H1 (cell line): ENCODE measurements around the gene DCAF15. TPM values are rescaled to one million over a fixed set of nuclear protein-coding genes. Genes with fewer than 3 reads are reported as not detected.

Experiments used
- CTCF ChIA-PET: fragments of 300-600 bp; sonication (Branson Sonifier 250); formaldehyde crosslinking; loops from one replicate; lab custom pipeline; 2021; ENCODE audit not compliant: partially characterized antibody; lab: Charles Lee
- POLR2A ChIA-PET: fragments of 300-600 bp; sonication (Branson Sonifier 250); formaldehyde crosslinking; loops from one replicate; lab custom pipeline; 2021; ENCODE audit warnings: inconsistent platforms; ENCODE audit not compliant: partially characterized antibody; lab: Charles Lee
- DNase-seq, 2 experiments: peaks; one replicate each; pipeline versions ENCODE4 v3.0.0 to v3.0.0-alpha.2; 2010 to 2022; ENCODE audit warnings: low spot score in 2 of 2, low read depth in 1 of 2, mixed read lengths in 1 of 2
- FAIRE-seq: peaks from 2 replicates; lab custom pipeline; 2011; peaks lifted over from hg19 to GRCh38; lab: Jason Lieb, UNC
- H2AFZ ChIP-seq: 2 replicates; pipeline ENCODE4 v1.8.1; 2012; ENCODE audit warnings: low read length, inconsistent platforms
- H2AK5ac ChIP-seq: 2 replicates; pipeline ENCODE4 v1.6.1; 2013; ENCODE audit warnings: low read depth, low read length
- H2BK120ac ChIP-seq: replicated peaks from 2 replicates; pipeline ENCODE3; 2013; ENCODE audit warnings: low read depth, low read length, inconsistent platforms
- H2BK12ac ChIP-seq: 2 replicates; pipeline ENCODE4 v1.6.1; 2013; ENCODE audit warnings: low read depth, low read length
- H2BK15ac ChIP-seq: 2 replicates; pipeline ENCODE4 v1.6.1; 2013; ENCODE audit warnings: low read length
- H2BK20ac ChIP-seq: 2 replicates; pipeline ENCODE4 v1.6.1; 2013; ENCODE audit warnings: low read length
- H2BK5ac ChIP-seq: 2 replicates; pipeline ENCODE4 v1.6.1; 2013; ENCODE audit warnings: low read depth, low read length
- H3K14ac ChIP-seq: 2 replicates; pipeline ENCODE4 v1.6.1; 2013; ENCODE audit warnings: inconsistent platforms; ENCODE audit not compliant: insufficient read length
- H3K18ac ChIP-seq: 2 replicates; pipeline ENCODE4 v1.6.1; 2013; ENCODE audit warnings: low read length; ENCODE audit errors: extremely low read depth
- H3K23ac ChIP-seq: 2 replicates; pipeline ENCODE4 v1.6.1; 2013; ENCODE audit warnings: inconsistent platforms; ENCODE audit not compliant: insufficient read length
- H3K23me2 ChIP-seq: 2 replicates; pipeline ENCODE4 v1.6.1; 2013; ENCODE audit warnings: low read depth, low read length
- H3K27ac ChIP-seq: 2 replicates; pipeline ENCODE4 v1.6.1; 2011; ENCODE audit warnings: low read depth, low read length, inconsistent platforms
- H3K27me3 ChIP-seq, 4 experiments: replicated peaks in 1 of 4; 1 replicate in 1 of 4; 2 replicates in 3 of 4; pipeline versions ENCODE4 v1.6.1 to v1.8.1; 2011 to 2013; ENCODE audit warnings: low read length in 3 of 4, mild to moderate bottlenecking in 3 of 4, inconsistent platforms in 2 of 4, mixed read lengths in 2 of 4, moderate library complexity in 1 of 4; ENCODE audit not compliant: control insufficient read depth in 3 of 4, insufficient read depth in 3 of 4; ENCODE audit errors: extremely low read depth in 1 of 4
- H3K36me3 ChIP-seq, 4 experiments: 2 replicates each; pipeline versions ENCODE4 v1.6.1 to v1.8.1; 2011 to 2013; ENCODE audit warnings: mild to moderate bottlenecking in 4 of 4, low read length in 3 of 4, moderate library complexity in 2 of 4, control low read depth in 1 of 4, inconsistent platforms in 1 of 4; ENCODE audit not compliant: insufficient read depth in 4 of 4, control insufficient read depth in 2 of 4
- H3K4ac ChIP-seq: replicated peaks from 2 replicates; pipeline ENCODE3; 2013; ENCODE audit warnings: low read length, low read depth, mixed read lengths, inconsistent platforms; ENCODE audit not compliant: insufficient read length
- H3K4me1 ChIP-seq, 4 experiments: replicated peaks in 1 of 4; 1 replicate in 1 of 4; 2 replicates in 3 of 4; pipeline versions ENCODE4 v1.6.1 to v1.8.1; 2011 to 2013; ENCODE audit warnings: low read length in 3 of 4, inconsistent platforms in 2 of 4, mixed read lengths in 1 of 4; ENCODE audit not compliant: insufficient read depth in 4 of 4, control insufficient read depth in 3 of 4
- H3K4me2 ChIP-seq, 2 experiments: 2 replicates each; pipeline versions ENCODE4 v1.6.1 to v1.8.1; 2011 to 2013; ENCODE audit warnings: low read depth in 2 of 2, low read length in 2 of 2, control low read depth in 1 of 2, inconsistent platforms in 1 of 2, mild to moderate bottlenecking in 1 of 2; ENCODE audit not compliant: insufficient read depth in 1 of 2
- H3K4me3 ChIP-seq, 4 experiments: fragments of 200-600, 300-600 bp in 1 of 4; sonication (generic), shearing (Covaris generic), sonication (Bioruptor Twin) in 1 of 4; 2 replicates each; pipeline versions ENCODE4 v1.5.1 to v1.8.1; 2011 to 2016; ENCODE audit warnings: low read length in 4 of 4, low read depth in 3 of 4, control low read depth in 2 of 4, inconsistent platforms in 2 of 4, mild to moderate bottlenecking in 2 of 4, mixed read lengths in 1 of 4, moderate library complexity in 1 of 4; ENCODE audit not compliant: insufficient read depth in 2 of 4; ENCODE audit errors: extremely low read depth in 1 of 4
- H3K56ac ChIP-seq: replicated peaks from 2 replicates; pipeline ENCODE3; 2013; ENCODE audit warnings: low read depth, mild to moderate bottlenecking, mixed read lengths, low read length, inconsistent platforms; ENCODE audit not compliant: insufficient read length
- H3K79me1 ChIP-seq: 2 replicates; pipeline ENCODE4 v1.6.1; 2013; ENCODE audit warnings: low read depth, low read length, control low read depth
- H3K79me2 ChIP-seq, 2 experiments: 2 replicates each; pipeline versions ENCODE4 v1.6.1 to v1.8.1; 2012 to 2013; ENCODE audit warnings: low read length in 2 of 2, mild to moderate bottlenecking in 2 of 2, inconsistent platforms in 1 of 2; ENCODE audit not compliant: insufficient read depth in 2 of 2, control insufficient read depth in 1 of 2
- H3K9ac ChIP-seq, 4 experiments: replicated peaks in 1 of 4; 1 replicate in 1 of 4; 2 replicates in 3 of 4; pipeline versions ENCODE4 v1.6.1 to v1.8.1; 2011 to 2013; ENCODE audit warnings: low read depth in 3 of 4, low read length in 3 of 4, control low read depth in 2 of 4, mild to moderate bottlenecking in 2 of 4, moderate library complexity in 2 of 4, inconsistent platforms in 1 of 4; ENCODE audit errors: extremely low read depth in 1 of 4
- H3K9me3 ChIP-seq, 2 experiments: 2 replicates each; pipeline versions ENCODE4 v1.6.1 to v1.8.1; 2012 to 2013; ENCODE audit warnings: mild to moderate bottlenecking in 2 of 2, moderate library complexity in 2 of 2, control low read depth in 1 of 2, inconsistent platforms in 1 of 2, low read depth in 1 of 2, low read length in 1 of 2, mixed read lengths in 1 of 2; ENCODE audit not compliant: insufficient read depth in 2 of 2
- H4K20me1 ChIP-seq, 2 experiments: replicated peaks in 1 of 2; 2 replicates each; pipeline versions ENCODE3 to v1.8.1; 2011 to 2013; ENCODE audit warnings: inconsistent platforms in 2 of 2, low read length in 2 of 2, mild to moderate bottlenecking in 1 of 2; ENCODE audit not compliant: insufficient read depth in 2 of 2, control insufficient read depth in 1 of 2
- H4K5ac ChIP-seq: 2 replicates; pipeline ENCODE4 v1.6.1; 2013; ENCODE audit warnings: low read length, low read depth, mixed read lengths, inconsistent platforms; ENCODE audit not compliant: insufficient read length
- H4K8ac ChIP-seq: 2 replicates; pipeline ENCODE4 v1.8.0; 2013; ENCODE audit warnings: mild to moderate bottlenecking, moderate library complexity, low read length, inconsistent platforms; ENCODE audit not compliant: insufficient read depth; ENCODE audit errors: extremely low read depth
- H4K91ac ChIP-seq: replicated peaks from 2 replicates; pipeline ENCODE3; 2013; ENCODE audit warnings: low read length, mixed read lengths, inconsistent platforms; ENCODE audit not compliant: insufficient read length
- FOSL1 ChIP-seq: IDR thresholded peaks from 2 replicates; pipeline ENCODE4 v1.6.1; 2011; ENCODE audit warnings: mild to moderate bottlenecking, low read depth, low read length, moderate library complexity; ENCODE audit not compliant: insufficient read depth
- WGBS, 2 experiments: shearing (Covaris generic) in 1 of 2; methylation state at CpG; one replicate each; pipeline versions ENCODE4 v1.1.6 to v1.1.7; 2013 to 2015; ENCODE audit warnings: low lambda C conversion rate in 2 of 2, mixed read lengths in 2 of 2, inconsistent platforms in 1 of 2, low coverage in 1 of 2, missing lambda C conversion rate in 1 of 2; ENCODE audit not compliant: insufficient replicate concordance in 2 of 2, insufficient coverage in 1 of 2, insufficient read length in 1 of 2; ENCODE audit errors: extremely low coverage in 1 of 2, missing lambda C conversion rate in 1 of 2; 5-methylcytosine and 5-hydroxymethylcytosine counted together
- polyA plus RNA-seq, 7 experiments: library from polyadenylated mRNA; depleted of rRNA in 3 of 7; stranded (reverse) in 5 of 7; unstranded in 2 of 7; fragments of >200 nt in 5 of 7; fragments of 200-250 nt in 2 of 7; gene quantifications; 1 replicate in 5 of 7; 2 replicates in 1 of 7; 4 replicates in 1 of 7; pipeline versions ENCODE4 v1.2.1 to v1.2.3, GENCODE V29; 2011 to 2013; ENCODE audit warnings: missing spikeins in 2 of 7, mixed read lengths in 2 of 7
- total RNA-seq: library from RNA; stranded (reverse); fragmentation: NEBNext Ultra II Directional; extraction: Animal tissue kit (Norgen Biotek cat#: 25700); gene quantifications from 2 replicates; pipeline ENCODE4 v1.2.1, GENCODE V29; 2021

DCAF15 gene
- total and polyA plus RNA-seq, 2 of the 8 experiments (the other 6 are each of a cell fraction or from before 2014, with no cell fraction given) = 68.7 to 80.8 TPM

- POLR2A ChIA-PET = interaction anchor here (0.7 to 5.5 kb wide), 10 partner anchors 9 to 65 kb away, joined by 3 to 35 read pairs (median 4); partner anchors contain the start of gene DCAF15
- H3K9ac ChIP-seq = no peak within 1 kb of the TSS; a peak in 1 of 7 replicates
Observed at GRCh38 chr19:13938301-13939064, 13.8 kb upstream of the DCAF15 start, which contains the start of gene PODNL1. TSS of gene PODNL1 (minus strand) at chr19:13938417. CDS start at chr19:13938181, 236 bp downstream.

More at GRCh38 chr19:13938301-13939064, 13.8 kb upstream of the DCAF15 start, which contains the start of gene PODNL1:
- no peak for TF ChIP-seq FOSL1
- TF ChIP-seq, all 59 proteins: peak for 0
- H2AK5ac ChIP-seq = 0 out of 2 replicates have a peak within 1 kb of the TSS, but pooled peaks have one; percentile 75
- peaks cover 0 to 2% (median 0%) of the 10 kb centered on the region in 4 experiments; a peak in 1 of 7 replicates for H3K27me3 ChIP-seq
- H2BK15ac ChIP-seq = peak within 1 kb of the TSS; percentile 81; the same call in 1 of the 2 replicates
- peaks cover 3% of the 10 kb centered on the region; the same call in 1 of the 2 replicates for H3K79me1 ChIP-seq
- peaks cover 0 to 6% of the 10 kb centered on the region in 2 experiments for H4K20me1 ChIP-seq
- H2BK5ac ChIP-seq = peak within 1 kb of the TSS; percentile 87; the same call in 1 of the 2 replicates
- WGBS, 2 experiments = 78% methylated on average over 7 of the region's 21 CpGs; no CpG with 5 or more reads in 1 of the 2 experiments
- peaks cover 3 to 34% (median 19%) of the 10 kb centered on the region in 4 experiments for H3K4me1 ChIP-seq
- H4K5ac ChIP-seq = peak within 1 kb of the TSS; percentile 31
- peak within 1 kb of the TSS; percentile 87; the same call in 1 of the 2 replicates for H2BK12ac ChIP-seq
- H3K56ac ChIP-seq = no peak within 1 kb of the TSS
- no peaks in the 10 kb centered on the region for H3K79me2 ChIP-seq
- peak within 1 kb of the TSS; percentile 85 for H4K8ac ChIP-seq
- peak within 1 kb of the TSS; percentile 53 for H3K4ac ChIP-seq
- 0 out of 2 replicates have a peak within 1 kb of the TSS, but pooled peaks have one; percentile 48 for H2BK20ac ChIP-seq
- DNase-seq = no peak
- H3K14ac ChIP-seq = no peak within 1 kb of the TSS
- H2BK120ac ChIP-seq = no peak within 1 kb of the TSS
- H3K36me3 ChIP-seq = no peaks in the 10 kb centered on the region
- H4K91ac ChIP-seq = peak within 1 kb of the TSS; percentile 89
- CTCF ChIA-PET = interaction anchor here (0.9 to 3.7 kb wide), 8 partner anchors 11 to 130 kb away, joined by 3 to 26 read pairs (median 4); no protein-coding TSS in a partner anchor
- no peak for FAIRE-seq
- H3K4me3 ChIP-seq = peak within 1 kb of the TSS in 1 of 4 experiments; percentile 34; a peak in 1 of 8 replicates
- H3K23ac ChIP-seq = no peak within 1 kb of the TSS
- H3K9me3 ChIP-seq = no peaks in the 10 kb centered on the region
- peak within 1 kb of the TSS; percentile 33; the same call in 1 of the 2 replicates for H2AFZ ChIP-seq
- H3K18ac ChIP-seq = peak within 1 kb of the TSS; percentile 32
- H3K27ac ChIP-seq = no peak within 1 kb of the TSS
- peaks cover 14% of the 10 kb centered on the region; the same call in 1 of the 2 replicates for H3K23me2 ChIP-seq
- peak within 1 kb of the TSS; percentile 22 to 44; a peak in 3 of 4 replicates for H3K4me2 ChIP-seq
